ENCODE data around the gene KRT6A. TPM values are rescaled to one million over a fixed set of nuclear protein-coding genes. Genes with fewer than 3 reads are reported as not detected.

Gene KRT6A
- total and polyA plus RNA-seq, 2 of the 8 experiments (the other 6 are each of a cell fraction or from before 2014, with no cell fraction given), result 0.11 TPM; not detected in 1

GRCh38 chr12:52494100-52494499 lies 1.0 kb upstream of the KRT6A start:
- FAIRE-seq (no peak), DNase-seq (ENCODE audit: low read depth in 1 of 2, low spot score in 2 of 2) (no peak)
- Histone ChIP-seq H3K4me3 (ENCODE audit: extremely low read depth in 1 of 4, insufficient read depth in 2 of 4, low read depth in 3 of 4, low read length in 4 of 4) (no peak overlapping the region), H4K91ac (replicated peaks; ENCODE audit: insufficient read length, low read length) (no peak overlapping the region), H3K9ac (replicated peaks in 1 of 4; ENCODE audit: extremely low read depth in 1 of 4, low read depth in 3 of 4, low read length in 3 of 4) (no peak overlapping the region), H3K23me2 (ENCODE audit: low read depth, low read length) (no peaks in the 10 kb centered on the region; the same call in 1 of the 2 replicates), H2BK120ac (replicated peaks; ENCODE audit: low read depth, low read length) (no peak overlapping the region), H2BK20ac (ENCODE audit: low read length) (no peak overlapping the region), H4K5ac (ENCODE audit: insufficient read length, low read depth, low read length) (no peak overlapping the region), H4K8ac (ENCODE audit: extremely low read depth, insufficient read depth, low read length) (no peak overlapping the region), H3K4me1 (replicated peaks in 1 of 4; ENCODE audit: control insufficient read depth in 3 of 4, insufficient read depth in 4 of 4, low read length in 3 of 4) (peaks cover 5 to 10% (median 8%) of the 10 kb centered on the region in 4 experiments; a peak in 6 of 7 replicates), H3K23ac (ENCODE audit: insufficient read length) (no peak overlapping the region), H3K56ac (replicated peaks; ENCODE audit: insufficient read length, low read depth, low read length) (no peak overlapping the region), H2BK12ac (ENCODE audit: low read depth, low read length) (no peak overlapping the region), H3K27ac (ENCODE audit: low read depth, low read length) (no peak overlapping the region), H2AFZ (ENCODE audit: low read length) (no peak overlapping the region), H3K79me2 (ENCODE audit: control insufficient read depth in 1 of 2, insufficient read depth in 2 of 2, low read length in 2 of 2) (no peaks in the 10 kb centered on the region), H2BK15ac (ENCODE audit: low read length) (no peak overlapping the region; the same call in 1 of the 2 replicates), H3K4me2 (ENCODE audit: insufficient read depth in 1 of 2, low read depth in 2 of 2, low read length in 2 of 2) (no peak overlapping the region), H3K9me3 (ENCODE audit: insufficient read depth in 2 of 2, low read depth in 1 of 2, low read length in 1 of 2) (no peaks in the 10 kb centered on the region), H4K20me1 (replicated peaks in 1 of 2; ENCODE audit: control insufficient read depth in 1 of 2, insufficient read depth in 2 of 2, low read length in 2 of 2) (no peaks in the 10 kb centered on the region), H3K79me1 (ENCODE audit: low read depth, low read length) (no peaks in the 10 kb centered on the region), H3K36me3 (ENCODE audit: control insufficient read depth in 2 of 4, insufficient read depth in 4 of 4, low read length in 3 of 4) (no peaks in the 10 kb centered on the region), H2AK5ac (ENCODE audit: low read depth, low read length) (no peak overlapping the region), H2BK5ac (ENCODE audit: low read depth, low read length) (no peak overlapping the region), H3K4ac (replicated peaks; ENCODE audit: insufficient read length, low read depth, low read length) (no peak overlapping the region), H3K27me3 (replicated peaks in 1 of 4; ENCODE audit: control insufficient read depth in 3 of 4, extremely low read depth in 1 of 4, insufficient read depth in 3 of 4, low read length in 3 of 4) (no peaks in the 10 kb centered on the region; a peak in 1 of 7 replicates), H3K18ac (ENCODE audit: extremely low read depth, low read length) (no peak overlapping the region), H3K14ac (ENCODE audit: insufficient read length) (no peak overlapping the region)
- TF ChIP-seq, protein P1, sequence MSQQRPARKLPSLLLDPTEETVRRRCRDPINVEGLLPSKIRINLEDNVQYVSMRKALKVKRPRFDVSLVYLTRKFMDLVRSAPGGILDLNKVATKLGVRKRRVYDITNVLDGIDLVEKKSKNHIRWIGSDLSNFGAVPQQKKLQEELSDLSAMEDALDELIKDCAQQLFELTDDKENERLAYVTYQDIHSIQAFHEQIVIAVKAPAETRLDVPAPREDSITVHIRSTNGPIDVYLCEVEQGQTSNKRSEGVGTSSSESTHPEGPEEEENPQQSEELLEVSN (IDR thresholded peaks at IDR 0.05), result no peak
- TF ChIP-seq CBX5 (IDR thresholded peaks at IDR 0.05; ENCODE audit: low read depth, low read length) (no peak), SIRT6 (IDR thresholded peaks at IDR 0.05; ENCODE audit: low read length) (no peak), SIX5 (IDR thresholded peaks at IDR 0.05; ENCODE audit: low read depth, low read length) (no peak), SUZ12 (IDR thresholded peaks at IDR 0.05; ENCODE audit: low read length) (no peak), MAFK (IDR thresholded peaks at IDR 0.05; ENCODE audit: low read depth, low read length) (no peak), BACH1 (IDR thresholded peaks at IDR 0.05; ENCODE audit: low read length) (no peak), BRCA1 (IDR thresholded peaks at IDR 0.05; ENCODE audit: low read depth, low read length) (no peak), CTBP2 (IDR thresholded peaks at IDR 0.05; ENCODE audit: borderline replicate concordance, insufficient read depth, insufficient read length, low read length) (no peak), EZH2 (IDR thresholded peaks at IDR 0.05; ENCODE audit: low read depth, low read length, severe bottlenecking) (no peak), SAP30 (IDR thresholded peaks at IDR 0.05; ENCODE audit: insufficient read depth, insufficient replicate concordance, low read length) (no peak), KDM5A (IDR thresholded peaks at IDR 0.05; ENCODE audit: low read length) (no peak)
- TF ChIP-seq, protein P2, sequence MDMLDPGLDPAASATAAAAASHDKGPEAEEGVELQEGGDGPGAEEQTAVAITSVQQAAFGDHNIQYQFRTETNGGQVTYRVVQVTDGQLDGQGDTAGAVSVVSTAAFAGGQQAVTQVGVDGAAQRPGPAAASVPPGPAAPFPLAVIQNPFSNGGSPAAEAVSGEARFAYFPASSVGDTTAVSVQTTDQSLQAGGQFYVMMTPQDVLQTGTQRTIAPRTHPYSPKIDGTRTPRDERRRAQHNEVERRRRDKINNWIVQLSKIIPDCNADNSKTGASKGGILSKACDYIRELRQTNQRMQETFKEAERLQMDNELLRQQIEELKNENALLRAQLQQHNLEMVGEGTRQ (IDR thresholded peaks at IDR 0.05; ENCODE audit: low read length), result no peak
- CTCF ChIA-PET (ENCODE audit: partially characterized antibody), result interaction anchor here (0.7 to 4.6 kb wide), 8 partner anchors 12 to 377 kb away, joined by 3 to 29 read pairs (median 4); no protein-coding TSS in a partner anchor
- 92% methylated on average over 1 of the region's 1 CpG; no CpG with 5 or more reads in 1 of the 2 experiments for WGBS, 2 experiments (ENCODE audit: extremely low coverage in 1 of 2, insufficient coverage in 1 of 2, insufficient read length in 1 of 2, insufficient replicate concordance in 2 of 2, low coverage in 1 of 2, low lambda C conversion rate in 2 of 2, missing lambda C conversion rate in 1 of 2)
- POLR2A ChIA-PET (ENCODE audit: partially characterized antibody), result no interaction called here
